H54 (cell line): ENCODE results near the gene GSTCD.
"Not testable (repeated sequence)": the region's sequence is repeated elsewhere in the genome, so short reads cannot be mapped to it uniquely, and the experiment has no call there.

Source experiments
- DNase-seq: peaks from one replicate; pipeline ENCODE4 v3.0.0; 2011; ENCODE audit warnings: low spot score, mixed read lengths; ENCODE audit not compliant: insufficient read length
- FAIRE-seq: peaks from 3 replicates; lab custom pipeline; 2011; peaks lifted over from hg19 to GRCh38; lab: Jason Lieb, UNC
- POLR2A ChIP-seq: IDR thresholded peaks from 2 replicates; pipeline ENCODE4 v1.6.1; 2011; ENCODE audit warnings: low read depth, mild to moderate bottlenecking, low read length

The GSTCD gene

DNA sequence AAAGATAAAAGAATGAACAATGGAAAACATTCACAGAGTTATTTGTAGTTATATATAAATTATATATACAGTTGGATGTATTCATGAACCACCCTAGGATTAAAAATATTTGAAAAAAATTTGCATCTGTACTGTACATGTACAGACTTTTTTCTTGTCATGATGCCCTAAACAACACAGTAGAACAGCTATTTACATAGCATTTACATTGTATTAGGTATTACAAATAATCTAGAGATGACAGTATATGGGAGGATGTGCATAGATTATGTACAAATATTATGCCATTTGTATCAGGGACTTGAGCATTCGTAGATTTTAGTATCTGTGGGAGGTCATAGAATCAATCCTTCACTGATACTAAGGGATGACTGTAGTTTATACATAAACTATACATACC is 44.8 kb downstream of the GSTCD start:
- FAIRE-seq = no peak
- TF ChIP-seq POLR2A = no peak

GRCh38 chr4:105755375-105755774 is 46.8 kb downstream of the GSTCD start:
- DNase-seq (no peak), FAIRE-seq (no peak)
- no peak for TF ChIP-seq POLR2A

More for the DNA sequence above, 44.8 kb downstream of the GSTCD start:
- DNase-seq = no peak

DNA sequence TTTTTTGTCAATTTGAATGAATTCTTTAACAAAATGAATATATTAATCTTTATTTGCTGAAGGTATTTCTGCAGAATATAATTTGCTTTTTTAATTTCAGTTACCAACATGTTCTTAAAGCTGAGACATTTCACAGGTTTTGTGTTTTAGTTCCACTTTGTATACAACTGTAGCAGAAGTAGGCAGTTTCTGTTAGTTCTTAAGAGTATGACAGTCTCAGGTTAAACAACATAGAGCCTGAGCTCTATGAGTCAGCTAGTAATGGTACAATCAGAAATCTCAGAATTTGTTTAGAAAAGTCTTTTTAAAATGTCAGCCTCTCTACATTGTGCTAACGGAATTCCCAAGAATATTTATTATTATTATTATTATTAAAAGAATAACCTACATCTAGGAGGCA is 50.4 kb downstream of the GSTCD start:
- FAIRE-seq (no peak), DNase-seq (no peak)
- TF ChIP-seq POLR2A = no peak

GRCh38 chr4:105765690-105766407 is 57.3 kb downstream of the GSTCD start:
- DNase-seq (peak; percentile 5), FAIRE-seq (peak; percentile 95)
- no peak for TF ChIP-seq POLR2A

DNA sequence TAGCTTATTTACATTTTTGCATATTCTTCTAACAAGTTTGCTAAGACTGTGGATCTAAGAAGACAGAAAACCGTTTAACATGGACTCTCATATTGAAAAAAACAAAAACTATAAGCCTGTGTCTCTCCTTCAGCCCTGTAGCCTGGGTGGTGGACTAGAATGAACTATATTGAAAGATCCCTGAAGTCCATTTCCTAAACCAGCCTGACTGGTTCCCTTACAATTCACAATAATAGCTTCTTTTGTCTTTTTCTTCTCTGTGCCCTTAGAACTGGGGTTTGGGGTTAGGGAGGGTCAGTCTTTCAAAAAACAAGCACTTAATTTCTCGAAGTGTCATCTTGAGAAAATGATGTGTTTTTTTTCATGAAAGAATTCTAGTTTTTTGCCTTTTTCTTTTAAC is 59.0 kb downstream of the GSTCD start:
- FAIRE-seq = no peak
- no peak for DNase-seq
- TF ChIP-seq POLR2A = no peak

GRCh38 chr4:105770524-105770923 is 61.9 kb downstream of the GSTCD start:
- not testable (repeated sequence) for FAIRE-seq, DNase-seq

GRCh38 chr4:105772065-105772464 is 63.5 kb downstream of the GSTCD start:
- FAIRE-seq, DNase-seq: not testable (repeated sequence)

GRCh38 chr4:105775760-105776415 is 67.3 kb downstream of the GSTCD start:
- not testable (repeated sequence) for FAIRE-seq, DNase-seq

- TF ChIP-seq POLR2A = no peak
- DNase-seq = no peak
- FAIRE-seq = no peak
Observed at GRCh38 chr4:105780176-105780575, 71.6 kb downstream of the GSTCD start.

GRCh38 chr4:105784761-105785160 is 76.2 kb downstream of the GSTCD start:
- DNase-seq (no peak), FAIRE-seq (no peak)
- no peak for TF ChIP-seq POLR2A

GRCh38 chr4:105785792-105786191 is 77.2 kb downstream of the GSTCD start:
- DNase-seq (no peak), FAIRE-seq (no peak)
- no peak for TF ChIP-seq POLR2A

DNA sequence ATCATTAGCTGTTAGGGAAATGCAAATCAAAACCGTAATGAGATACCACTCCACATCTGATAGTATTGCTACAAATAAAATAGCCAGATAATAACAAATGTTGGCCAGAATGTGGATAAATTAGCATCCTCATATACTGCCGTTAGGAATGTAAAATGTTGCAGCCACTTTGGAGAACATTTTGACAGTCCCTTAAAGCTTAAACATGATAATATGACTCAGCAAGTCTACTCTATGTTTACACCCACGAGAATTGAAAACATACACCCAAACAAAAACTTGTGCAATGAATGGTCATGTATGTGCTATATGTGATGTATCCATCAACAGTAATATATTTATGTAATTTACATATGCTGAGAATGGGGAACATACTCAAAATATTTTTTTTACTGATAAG is 78.2 kb downstream of the GSTCD start:
- FAIRE-seq (no peak), DNase-seq (no peak)
- no peak for TF ChIP-seq POLR2A

DNA sequence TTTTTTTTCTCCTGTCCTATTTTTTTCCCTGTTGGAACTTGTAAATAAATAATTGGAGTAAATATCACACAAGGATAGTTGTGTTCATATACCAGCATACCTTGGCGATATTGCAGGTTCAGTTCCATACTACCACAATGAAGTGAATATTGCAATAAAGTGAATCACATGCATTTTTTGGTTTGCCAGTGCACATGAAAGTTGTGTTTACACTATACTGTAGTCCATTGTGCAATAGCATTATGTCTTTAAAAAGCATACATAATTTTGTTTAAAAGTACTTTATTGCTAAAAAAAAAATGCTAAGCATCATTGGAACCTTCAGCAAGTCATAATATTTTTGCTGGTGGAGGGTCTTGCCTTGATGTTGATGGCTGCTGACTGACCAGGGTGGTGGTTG is 88.6 kb downstream of the GSTCD start:
- FAIRE-seq (no peak), DNase-seq (no peak)
- TF ChIP-seq POLR2A = no peak

DNA sequence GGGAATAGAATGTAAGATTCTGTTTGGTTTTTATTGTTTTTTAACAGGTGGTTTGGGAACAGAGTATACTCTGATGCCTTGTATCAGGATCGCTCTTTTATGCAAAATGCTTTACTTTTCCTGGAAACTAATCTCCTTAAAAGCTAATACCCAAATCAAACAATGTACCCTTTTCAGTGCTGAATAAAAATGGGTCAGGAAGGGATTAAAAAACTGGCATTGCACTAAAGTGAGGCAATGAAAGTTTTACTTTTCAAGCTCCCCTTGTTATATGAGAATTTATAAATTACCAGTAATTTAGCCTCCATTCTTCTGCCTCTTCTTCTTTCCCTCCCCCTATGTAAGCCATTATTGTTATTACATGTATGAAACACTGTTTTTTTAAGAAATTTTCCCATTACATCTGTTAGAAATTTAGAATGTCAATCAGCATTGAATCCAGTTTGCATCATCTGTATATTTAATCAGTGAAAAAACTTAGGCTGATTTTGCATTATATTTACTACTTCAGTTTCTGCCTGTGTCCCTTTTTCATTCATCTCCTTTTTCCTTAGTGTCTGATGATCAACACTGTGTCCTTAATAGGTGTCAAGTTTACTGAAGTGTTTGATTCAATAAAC is 97.0 kb downstream of the GSTCD start:
- DNase-seq (no peak), FAIRE-seq (no peak)
- no peak for TF ChIP-seq POLR2A

DNA sequence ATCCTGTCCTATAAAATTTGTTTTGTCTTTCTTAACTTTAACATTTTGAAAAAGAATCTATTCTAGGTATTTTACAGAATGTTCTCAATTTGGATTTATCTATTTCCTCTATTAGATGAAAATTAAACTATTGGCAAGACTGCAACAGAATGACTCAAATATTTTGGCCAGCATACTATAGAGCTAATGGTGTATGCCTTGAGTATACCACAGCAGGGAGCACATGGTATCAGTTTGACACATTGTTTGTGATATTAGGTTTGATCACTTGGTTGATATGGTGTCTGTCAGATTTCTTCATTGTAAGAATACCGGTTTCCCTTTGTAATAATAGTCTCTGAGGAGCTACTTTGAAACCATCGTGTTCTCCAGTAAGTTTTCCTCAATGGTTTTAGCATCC is 98.9 kb downstream of the GSTCD start:
- FAIRE-seq = no peak
- no peak for TF ChIP-seq POLR2A
- DNase-seq = no peak
